Right lobe of liver (tissue), 4 donors: ENCODE measurements around the gene GSG1L.

Experiments used
- CTCF ChIP-seq, 4 donors: fragments of 200-600 bp in 3 of 4; fragments of 450-650 bp in 1 of 4; IDR thresholded peaks; one replicate each; pipeline versions ENCODE4 v1.5.1 to v1.8.0; 2016 to 2022; ENCODE audit warnings: antibody characterized with exemption in 4 of 4, mild to moderate bottlenecking in 2 of 4
- POLR2A ChIP-seq: fragments of 450-650 bp; IDR thresholded peaks from one replicate; pipeline ENCODE4 v1.6.1; 2017; ENCODE audit warnings: antibody characterized with exemption, mild to moderate bottlenecking
- donor health status: DM: no; HTN: no; CAD: no.
- donor health status: DM: no; HTN: no; CAD: no.
- donor health status: DM: no; HTN: yes; CAD: no.

GRCh38 chr16:27756206-27756970 is 307.1 kb downstream of the GSG1L start:
- no peak for TF ChIP-seq POLR2A
- no peak for TF ChIP-seq CTCF (IDR thresholded peaks at IDR 0.05)
